NCI-H345 (cell line): Measurements from ENCODE around the gene MRM2.
A peak's percentile ranks its signal among the peaks of the same experiment; 100 is the strongest.

Experiments
- DNase-seq: peaks from one replicate; lab custom pipeline; 2025; lab: John Stamatoyannopoulos, UW

Gene MRM2

DNA sequence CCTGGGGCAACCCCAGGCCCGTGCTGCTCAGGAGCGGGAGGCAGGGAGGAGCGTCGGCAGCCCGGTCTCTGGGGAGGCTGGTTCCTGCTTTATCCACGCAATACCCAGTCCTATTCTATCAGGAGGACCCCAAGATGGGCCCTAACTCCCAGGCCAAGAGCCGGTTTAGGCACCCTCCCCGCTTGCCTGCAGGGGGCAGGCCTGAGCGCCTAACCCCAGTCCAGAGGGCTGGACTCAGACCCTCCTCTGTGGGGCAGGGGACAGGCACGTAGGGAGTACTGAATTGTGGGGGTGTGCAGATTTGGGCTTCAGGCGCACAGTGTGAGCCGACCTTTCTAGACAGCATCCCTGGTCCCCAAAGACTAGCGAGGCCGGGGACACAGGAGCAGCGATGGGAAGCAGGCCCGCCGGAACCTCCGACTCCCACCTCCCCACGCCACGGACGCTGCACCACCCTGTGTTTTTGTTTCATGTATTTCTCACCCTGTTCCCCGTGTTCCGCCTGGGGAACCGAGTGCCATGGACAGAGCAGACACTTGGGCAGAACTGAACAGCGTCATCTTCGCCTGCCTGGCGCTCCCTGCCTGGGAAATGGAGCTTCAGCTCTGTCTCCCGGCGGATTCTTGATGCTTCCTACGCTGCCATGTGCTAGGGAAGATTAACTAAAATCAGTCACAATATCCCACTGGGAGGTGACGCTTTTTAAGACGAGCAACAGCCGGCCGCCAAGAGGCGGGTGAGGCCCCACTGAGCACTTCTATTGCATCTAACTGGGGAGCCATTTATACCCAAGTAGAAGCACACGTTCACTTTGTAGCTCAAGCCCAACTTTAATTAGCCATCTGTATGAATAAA is 5.4 kb upstream of the MRM2 start:
- no peak for DNase-seq

DNA sequence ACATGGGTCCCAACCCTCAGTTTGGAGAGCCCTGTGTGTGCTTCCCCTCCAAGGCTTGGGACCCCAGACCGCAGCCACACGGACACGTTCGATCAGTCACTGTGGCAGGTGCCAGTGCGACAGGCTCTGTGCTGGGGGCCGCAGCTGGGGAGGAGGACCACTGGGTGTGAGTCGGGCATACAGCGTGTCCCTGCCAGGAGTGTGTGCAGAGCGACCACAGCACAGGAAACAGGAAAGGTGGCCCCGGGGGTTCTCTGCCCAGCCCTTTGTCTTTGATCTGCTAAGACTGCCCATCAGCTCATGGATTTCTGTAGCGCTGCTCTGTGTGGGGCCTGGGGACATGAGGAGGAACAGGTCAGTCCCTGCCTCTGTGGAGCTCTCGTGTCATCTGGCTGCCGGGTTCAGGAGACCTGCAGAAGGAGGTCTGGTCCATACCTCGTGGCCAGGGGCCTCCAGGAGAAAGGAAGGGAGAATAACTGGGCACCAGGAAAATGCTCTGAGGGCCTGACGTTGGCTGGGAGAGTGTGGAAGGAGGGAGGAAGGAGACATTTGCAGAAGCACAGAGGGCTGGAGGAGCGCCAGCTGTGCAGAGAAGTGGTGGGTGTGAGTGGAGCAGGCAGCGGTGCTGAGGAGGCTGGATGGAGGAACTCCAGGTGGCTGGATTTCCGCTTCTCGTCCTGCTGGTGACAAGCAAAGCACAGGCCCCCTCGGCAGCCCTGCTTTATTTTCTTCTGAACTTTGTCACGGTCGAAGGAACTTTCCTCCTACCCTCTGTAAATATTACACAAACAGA is 4.1 kb upstream of the MRM2 start:
- DNase-seq, result no peak

DNA sequence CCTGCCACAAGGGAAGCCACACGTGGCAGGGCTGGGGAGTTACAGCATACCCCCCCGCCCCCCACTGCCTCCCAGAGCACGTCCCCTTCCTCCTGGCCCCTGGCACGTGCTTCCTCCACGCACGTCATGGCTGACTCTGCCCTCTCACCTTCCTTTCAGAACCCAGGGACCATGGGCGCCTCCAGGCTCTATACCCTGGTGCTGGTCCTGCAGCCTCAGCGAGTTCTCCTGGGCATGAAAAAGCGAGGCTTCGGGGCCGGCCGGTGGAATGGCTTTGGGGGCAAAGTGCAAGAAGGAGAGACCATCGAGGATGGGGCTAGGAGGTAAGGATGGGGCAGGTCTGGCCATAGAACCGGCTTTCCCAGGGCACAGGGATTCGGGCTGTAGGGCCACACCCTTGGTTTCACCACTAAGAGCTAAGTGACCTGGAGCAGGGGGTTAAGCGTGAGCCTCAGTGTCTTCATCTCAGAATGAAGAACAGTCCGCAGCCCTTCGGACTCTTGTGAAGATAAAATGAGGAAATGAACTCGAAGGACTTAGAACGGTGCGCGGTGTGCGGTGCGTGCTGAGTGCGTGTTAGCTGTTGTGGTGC is 2.5 kb upstream of the MRM2 start:
- no peak for DNase-seq

DNA sequence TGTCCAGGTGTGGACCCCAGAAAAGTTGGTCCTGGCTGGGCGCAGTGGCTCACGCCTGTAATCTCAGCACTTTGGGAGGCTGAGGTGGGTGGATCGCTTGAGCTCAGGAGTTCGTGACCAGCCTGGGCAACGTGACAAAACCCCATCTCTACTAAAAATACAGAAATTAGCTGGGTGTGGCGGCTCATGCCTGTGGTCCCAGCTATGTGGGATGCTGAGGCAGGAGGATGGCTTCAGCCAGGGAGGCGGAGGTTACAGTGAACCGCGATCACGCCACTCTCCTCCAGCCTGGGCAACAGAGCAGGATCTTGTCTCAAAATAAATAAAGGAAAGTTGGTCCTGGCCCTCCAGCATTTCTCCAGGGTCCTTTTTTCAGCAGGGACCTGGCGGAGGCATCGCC is 1.5 kb upstream of the MRM2 start:
- no peak for DNase-seq

DNA sequence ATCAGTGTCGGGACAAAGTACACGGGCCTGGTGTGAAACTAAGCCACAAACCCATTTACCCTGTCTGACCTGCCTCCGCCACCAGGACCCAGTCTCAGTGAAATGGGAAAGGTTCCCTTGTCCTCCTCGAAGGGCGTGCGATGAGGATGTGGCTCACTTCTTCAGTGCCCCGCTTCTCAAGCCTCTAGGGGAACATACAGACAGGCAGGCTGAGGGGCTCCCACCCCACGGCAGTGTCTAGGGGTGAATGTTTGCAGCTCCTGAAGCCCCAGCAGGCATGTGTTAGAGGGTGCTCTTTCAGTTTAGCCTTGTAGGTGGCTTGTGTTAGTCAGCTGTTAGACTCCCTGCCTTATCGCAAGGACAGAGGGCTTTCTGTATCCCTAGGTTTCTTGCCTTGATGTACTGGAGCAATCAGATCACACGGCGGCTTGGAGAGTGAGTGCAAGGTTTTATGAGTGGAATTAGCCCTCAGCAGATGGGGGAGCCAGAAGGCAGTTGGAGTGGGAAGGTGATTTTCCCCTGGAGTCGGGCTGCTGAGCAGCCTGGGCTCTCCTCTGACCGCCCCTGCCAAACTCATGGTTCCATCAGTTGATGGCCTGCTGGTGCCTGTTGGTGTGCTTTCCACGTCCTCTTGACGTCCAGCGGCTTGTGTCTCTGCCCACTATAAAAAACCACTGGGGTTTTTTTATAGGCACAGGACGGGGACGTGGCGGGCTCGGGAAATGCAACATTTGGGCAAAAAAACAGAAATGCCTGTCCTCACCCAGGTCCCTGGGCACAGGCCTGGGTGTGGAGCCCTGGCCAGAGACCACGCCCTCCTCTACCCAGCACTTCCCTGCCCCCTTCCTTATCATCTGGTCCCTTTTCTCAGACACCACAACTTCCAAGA is 780 bp upstream of the MRM2 start:
- peak; percentile 14 for DNase-seq

DNA sequence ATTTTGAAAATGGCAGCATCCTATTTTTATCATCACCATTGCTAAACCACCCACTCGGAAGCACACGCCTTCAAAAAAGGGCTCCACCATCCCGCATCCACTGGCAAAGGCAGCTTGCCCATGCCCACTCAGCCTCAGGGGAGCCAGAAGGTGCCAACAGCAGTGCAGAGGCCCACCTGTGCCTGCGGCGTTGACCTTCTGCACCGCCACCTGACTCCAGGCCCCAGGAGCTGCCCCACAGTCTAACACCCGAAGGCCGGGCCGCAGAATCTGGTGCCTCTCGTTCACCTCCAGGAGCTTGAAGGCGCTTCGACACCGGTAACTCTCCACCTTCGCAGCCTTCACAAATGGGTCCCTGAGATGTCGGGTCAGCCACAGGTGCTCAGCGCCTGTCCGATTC is 2.8 kb downstream of the MRM2 start:
- DNase-seq, result no peak

DNA sequence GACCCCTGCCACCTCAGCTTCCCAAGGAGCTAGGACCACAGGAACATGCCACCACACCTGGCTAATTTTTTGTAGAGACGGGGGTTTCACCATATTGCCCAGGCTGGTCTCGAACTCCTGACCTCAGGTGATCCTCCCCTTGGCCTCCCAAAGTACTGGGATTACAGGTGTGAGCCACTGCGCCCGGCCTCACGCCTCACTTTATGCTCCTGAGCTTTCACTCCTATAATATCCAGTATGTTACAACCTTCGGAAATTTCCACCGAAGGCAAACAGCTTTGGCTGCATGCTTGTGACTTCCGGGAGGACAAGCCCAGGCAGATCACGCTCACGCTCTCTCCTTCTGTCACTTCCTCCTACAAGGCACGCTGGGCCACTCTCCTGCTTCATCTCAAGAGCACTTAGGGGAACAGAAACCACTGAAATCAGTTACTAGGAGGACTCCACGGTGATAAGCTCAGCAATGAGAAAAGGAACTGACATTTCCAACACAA is 4.8 kb downstream of the MRM2 start:
- DNase-seq, result no peak

DNA sequence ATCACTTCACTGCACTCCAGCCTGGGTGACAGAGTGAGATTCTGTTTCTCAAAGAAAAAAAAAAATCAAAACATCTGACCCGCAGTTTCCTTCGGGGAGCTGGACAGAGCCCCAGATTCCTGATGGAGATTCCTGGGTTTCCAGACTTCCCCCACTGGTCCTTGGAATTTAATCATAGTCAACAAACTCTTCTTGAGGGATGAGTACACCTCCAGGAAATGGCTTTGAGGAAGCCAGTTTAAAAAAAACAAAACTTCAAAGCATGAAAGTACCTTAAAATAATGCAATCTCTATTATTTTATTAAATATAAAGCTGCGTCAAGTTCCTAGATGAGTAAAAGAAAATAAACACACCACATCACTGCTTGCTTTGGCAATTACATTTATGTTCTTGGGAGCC is 8.1 kb downstream of the MRM2 start:
- no peak for DNase-seq

DNA sequence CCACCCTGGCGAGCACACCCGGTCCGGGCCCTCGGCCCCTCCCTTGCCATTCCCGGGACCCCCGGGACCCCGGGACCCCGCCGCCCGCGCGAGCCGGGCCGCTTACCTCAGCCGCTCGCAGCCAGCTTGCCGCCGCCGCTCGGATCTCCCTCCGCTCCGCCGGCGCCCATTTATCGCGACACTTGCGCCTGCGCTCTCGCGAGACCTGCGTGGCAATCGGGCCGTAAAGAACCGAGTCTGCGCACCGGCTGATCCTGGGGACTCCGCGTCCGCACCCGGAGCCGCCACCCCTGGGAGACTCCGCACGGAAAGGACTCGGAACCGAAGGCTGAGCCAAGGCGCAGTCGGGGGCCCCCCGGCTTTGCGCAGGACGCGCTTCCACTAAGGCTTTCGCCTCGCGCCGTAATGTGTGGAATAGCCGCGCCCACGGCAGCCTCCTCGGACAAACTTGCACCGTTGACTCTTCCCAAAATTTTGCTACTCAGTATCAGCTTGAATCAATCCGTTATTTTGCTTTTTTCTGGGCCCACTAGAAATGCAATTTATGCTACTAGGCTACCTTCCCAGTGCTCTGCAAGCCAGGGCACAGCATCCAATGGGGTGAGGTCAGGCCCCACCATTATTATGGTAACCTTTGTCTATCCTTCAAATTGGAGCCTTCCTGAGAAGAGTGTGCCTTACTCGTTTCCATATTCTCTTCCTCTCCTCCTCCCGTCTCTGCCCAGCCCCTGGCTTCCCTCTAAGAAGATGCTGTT is 9.1 kb downstream of the MRM2 start, which contains the start of gene MAD1L1:
MAD1L1 (minus strand) TSS at position 180 of the 755 bp plus-strand sequence. CDS start 2,812 bp downstream, outside the sequence.
- DNase-seq, result peak; percentile 84

DNA sequence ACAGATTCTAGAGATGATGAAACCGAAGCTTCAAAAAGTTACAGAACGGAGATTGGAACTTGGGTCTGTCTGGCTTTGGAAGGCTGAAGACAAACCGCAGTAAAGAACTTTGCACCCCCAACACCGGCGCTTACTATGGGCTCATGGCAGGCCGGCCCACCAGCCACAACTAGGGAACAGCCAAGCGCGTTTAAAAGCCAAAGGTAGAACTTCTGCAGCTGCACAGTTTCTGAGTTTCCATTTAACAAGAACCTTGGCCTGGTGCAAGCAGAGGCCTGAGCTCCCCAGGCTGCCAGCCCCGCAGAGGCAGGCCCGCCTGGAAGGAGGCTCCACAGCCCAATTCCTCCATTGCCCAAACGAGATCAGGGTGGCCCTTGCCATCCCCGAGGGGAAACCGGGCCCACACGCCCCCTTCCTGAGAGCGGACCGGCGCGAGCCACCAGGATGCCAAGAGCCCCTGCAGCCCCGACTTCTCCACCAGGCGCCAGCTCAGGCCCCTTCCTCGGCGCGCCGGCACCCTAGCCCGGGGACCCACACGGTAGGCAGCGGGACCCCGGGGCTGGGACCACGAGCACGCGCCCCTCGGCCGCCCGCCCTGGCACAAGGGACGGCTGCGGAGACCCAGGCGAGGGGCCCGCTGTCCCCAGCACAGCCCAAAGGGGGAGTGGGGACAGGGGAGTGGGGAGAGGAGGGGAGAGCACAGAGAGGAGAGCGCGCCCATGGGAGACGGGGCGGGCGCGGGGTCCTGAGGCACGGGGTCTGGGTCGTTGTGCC is 9.8 kb downstream of the MRM2 start:
- DNase-seq, result no peak

DNA sequence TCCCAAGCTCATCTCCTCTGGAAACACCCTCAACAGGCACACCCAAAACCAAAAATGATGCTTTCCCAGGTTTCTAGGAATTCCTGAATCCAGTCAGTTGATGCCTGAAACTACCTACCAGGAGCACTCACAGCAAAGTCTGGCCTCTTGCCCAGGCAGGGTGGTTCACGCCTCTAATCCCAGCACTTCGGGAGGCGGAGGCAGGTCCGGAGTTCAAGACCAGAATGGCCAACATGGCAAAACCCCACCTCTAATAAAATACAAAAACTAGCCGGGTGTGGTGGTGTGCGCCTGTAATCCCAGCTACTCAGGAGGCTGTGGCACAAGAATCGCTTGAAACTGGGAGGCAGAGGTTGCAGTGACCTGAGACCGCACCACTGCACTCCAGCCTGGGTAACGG is 11.1 kb downstream of the MRM2 start:
- no peak for DNase-seq

DNA sequence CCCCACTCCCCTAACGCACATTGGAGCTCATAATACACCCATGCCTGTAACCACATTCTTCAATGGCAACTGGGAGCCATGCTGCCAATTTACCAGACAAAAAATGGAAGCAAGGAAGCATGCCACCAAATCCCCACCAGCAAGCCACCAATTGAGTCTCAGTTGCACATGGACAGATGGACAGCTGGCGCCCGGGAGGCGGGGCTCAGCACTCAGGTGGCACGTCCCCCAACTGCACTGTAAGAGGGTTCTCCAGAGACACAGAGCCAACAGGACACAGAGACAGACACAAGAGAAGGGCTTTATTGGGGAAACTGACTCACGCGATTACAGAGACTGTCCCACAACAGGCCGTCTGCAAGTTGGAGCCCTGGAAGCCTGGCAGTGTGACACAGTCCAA is 11.8 kb downstream of the MRM2 start:
- no peak for DNase-seq

DNA sequence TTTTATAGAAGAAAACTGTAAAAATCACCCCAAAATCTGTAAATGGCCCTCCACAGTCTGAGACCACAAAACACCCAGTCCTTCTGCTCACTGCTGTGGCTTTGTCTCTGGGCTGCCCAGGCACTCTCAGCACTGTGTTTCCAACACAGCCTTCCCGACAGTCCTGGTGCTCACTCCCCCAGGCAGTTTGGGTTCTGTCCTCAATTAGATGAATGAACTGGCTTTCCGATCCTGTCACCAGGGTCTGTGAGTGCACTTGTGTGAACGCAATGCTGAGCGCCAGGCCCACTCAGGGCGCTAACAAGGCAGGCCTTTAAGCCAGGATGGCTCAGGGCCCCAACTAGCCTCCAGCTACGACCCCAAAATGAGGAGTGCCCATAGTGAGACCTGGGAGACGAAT is 12.5 kb downstream of the MRM2 start:
- DNase-seq, result no peak

DNA sequence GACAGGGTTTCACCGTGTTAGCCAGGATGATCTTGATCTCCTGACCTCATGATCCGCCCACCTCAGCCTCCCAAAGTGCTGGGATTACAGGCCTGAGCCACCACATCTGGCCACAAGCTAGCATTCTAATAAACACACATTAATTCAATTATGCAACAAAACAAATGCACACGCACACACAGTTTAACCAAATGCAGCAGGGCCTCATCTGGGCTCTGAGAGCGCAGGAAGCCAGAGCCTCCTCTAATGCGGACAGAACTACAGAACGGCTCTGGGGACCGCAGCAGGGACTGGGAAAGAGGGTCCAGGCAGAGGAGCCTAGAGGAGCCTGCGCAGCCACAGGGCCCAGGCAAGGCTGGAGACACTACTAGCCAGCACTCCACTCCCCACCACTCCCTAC is 13.1 kb downstream of the MRM2 start:
- no peak for DNase-seq

DNA sequence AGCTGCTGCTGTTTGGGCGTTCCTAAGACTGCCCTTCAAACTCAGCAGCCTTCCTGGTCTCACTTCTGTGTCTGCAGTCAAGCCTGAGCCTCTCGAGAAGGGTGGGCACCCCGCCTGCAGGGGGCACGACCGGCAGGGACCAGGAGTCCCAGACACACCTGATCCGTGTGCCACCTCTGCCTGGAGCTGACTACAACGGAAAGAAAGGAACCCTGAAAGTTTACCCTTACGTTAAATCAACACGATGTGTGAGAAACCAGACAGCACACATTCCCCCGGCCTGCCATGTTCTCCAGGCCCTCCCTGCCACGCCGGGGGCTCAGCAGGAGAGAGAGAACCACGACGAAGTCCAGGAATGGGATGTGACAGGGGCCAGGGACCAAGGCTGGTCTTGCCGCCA is 14.3 kb downstream of the MRM2 start:
- DNase-seq, result no peak

DNA sequence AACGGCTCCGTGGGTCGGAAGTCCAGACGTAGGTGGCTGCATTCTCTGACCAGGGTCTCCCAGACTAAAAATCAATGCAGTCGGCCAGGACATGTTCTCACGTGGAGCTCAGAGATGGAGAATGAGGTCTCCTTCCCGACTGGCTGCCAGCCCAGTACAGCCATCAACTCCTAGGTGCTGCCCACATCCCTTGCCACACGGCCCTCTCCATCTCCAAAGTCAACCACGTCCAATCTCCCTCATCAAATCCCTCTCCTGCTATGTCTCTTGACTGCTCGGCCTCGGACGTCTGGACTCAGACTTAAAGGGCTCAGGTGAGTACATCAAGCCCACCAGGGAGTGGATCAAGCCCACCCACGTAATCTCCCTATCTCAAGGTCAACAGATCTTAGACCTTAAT is 16.2 kb downstream of the MRM2 start:
- no peak for DNase-seq

DNA sequence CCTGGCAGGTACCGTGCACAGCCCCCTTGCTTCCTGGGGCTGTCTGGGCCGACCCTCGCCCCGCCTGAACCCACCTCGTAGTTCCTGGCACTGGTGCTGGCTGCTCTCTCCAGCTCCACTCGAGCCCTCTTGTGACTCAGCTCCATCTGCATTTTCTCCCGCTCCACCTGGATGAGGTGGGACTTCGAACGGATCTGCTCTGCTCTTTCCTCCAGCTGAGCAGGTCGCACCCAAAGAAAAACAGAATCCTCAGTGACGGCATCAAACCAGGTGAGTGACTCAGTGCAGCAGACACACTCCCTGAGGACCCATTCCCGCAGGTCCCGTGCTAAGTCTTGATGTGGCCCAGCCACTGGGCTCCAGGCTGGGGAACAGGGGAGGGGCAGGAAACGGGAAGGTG is 16.7 kb downstream of the MRM2 start:
- DNase-seq, result no peak

DNA sequence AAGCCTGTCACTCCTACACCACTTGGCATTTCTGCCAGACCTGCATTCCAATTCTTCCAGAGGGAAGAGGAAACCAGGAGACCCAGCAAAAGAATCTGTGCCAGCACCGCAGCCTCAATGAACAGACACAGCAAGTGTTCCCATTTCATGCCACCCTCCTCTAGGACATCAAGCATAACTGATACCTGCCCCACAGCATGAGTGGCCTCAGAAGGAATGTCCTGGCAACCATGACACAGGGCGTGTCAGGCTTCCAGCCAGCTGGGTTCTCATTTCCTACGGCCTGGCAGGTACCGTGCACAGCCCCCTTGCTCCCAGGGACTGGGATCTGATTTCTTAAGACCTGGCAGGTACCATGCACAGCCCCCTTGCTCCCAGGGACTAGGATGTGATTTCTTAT is 17.1 kb downstream of the MRM2 start:
- no peak for DNase-seq

DNA sequence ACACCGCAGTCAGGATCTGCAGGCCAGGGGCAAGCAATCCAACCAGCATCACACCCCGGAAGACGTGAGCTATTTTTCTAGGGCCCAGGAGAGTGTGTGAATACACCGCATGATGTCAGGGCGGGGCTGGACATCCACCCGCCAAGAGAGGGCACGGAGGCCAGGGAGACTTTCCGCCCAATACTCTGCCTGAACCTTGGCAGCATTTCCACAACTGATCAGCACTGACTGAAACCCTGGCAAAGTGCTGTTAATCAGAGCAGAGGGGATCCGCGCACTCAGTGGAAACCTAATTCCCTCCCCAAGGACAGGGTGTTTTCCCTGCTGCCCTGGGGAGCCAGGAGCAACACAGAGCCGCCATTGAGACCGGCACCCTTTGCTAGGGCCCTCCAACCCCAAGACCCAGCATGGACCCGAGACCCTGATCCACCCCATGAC is 17.5 kb downstream of the MRM2 start:
- DNase-seq, result no peak

DNA sequence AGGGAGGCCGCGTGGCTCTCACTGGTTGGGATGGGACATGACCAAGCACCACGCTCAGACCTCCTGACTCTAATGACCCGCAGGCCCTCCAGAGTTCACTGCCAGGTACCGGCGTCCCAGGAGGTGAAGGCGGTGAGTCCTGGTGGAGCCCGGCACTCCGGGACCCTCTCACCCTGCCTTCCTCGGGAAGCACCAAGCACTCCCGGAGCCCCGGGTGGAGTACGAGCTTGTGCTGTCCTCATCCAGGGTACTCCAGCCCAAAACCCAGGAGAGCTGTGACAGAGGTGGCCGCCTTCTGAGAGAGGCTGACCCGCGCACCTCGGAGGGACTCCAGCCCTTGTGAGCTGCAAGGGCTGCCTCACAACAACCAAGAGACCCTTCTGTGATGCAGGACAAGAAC is 18.7 kb downstream of the MRM2 start:
- DNase-seq, result no peak
